Measurements from ENCODE around the gene CNTFR. TPM values are rescaled to one million over a fixed set of nuclear protein-coding genes. Genes with fewer than 3 reads are reported as not detected.

Gene CNTFR
- total and polyA plus RNA-seq, 2 of the 8 experiments (the other 6 are each of a cell fraction or from before 2014, with no cell fraction given), result 1.2 to 4.2 TPM

- TF ChIP-seq, protein P1, sequence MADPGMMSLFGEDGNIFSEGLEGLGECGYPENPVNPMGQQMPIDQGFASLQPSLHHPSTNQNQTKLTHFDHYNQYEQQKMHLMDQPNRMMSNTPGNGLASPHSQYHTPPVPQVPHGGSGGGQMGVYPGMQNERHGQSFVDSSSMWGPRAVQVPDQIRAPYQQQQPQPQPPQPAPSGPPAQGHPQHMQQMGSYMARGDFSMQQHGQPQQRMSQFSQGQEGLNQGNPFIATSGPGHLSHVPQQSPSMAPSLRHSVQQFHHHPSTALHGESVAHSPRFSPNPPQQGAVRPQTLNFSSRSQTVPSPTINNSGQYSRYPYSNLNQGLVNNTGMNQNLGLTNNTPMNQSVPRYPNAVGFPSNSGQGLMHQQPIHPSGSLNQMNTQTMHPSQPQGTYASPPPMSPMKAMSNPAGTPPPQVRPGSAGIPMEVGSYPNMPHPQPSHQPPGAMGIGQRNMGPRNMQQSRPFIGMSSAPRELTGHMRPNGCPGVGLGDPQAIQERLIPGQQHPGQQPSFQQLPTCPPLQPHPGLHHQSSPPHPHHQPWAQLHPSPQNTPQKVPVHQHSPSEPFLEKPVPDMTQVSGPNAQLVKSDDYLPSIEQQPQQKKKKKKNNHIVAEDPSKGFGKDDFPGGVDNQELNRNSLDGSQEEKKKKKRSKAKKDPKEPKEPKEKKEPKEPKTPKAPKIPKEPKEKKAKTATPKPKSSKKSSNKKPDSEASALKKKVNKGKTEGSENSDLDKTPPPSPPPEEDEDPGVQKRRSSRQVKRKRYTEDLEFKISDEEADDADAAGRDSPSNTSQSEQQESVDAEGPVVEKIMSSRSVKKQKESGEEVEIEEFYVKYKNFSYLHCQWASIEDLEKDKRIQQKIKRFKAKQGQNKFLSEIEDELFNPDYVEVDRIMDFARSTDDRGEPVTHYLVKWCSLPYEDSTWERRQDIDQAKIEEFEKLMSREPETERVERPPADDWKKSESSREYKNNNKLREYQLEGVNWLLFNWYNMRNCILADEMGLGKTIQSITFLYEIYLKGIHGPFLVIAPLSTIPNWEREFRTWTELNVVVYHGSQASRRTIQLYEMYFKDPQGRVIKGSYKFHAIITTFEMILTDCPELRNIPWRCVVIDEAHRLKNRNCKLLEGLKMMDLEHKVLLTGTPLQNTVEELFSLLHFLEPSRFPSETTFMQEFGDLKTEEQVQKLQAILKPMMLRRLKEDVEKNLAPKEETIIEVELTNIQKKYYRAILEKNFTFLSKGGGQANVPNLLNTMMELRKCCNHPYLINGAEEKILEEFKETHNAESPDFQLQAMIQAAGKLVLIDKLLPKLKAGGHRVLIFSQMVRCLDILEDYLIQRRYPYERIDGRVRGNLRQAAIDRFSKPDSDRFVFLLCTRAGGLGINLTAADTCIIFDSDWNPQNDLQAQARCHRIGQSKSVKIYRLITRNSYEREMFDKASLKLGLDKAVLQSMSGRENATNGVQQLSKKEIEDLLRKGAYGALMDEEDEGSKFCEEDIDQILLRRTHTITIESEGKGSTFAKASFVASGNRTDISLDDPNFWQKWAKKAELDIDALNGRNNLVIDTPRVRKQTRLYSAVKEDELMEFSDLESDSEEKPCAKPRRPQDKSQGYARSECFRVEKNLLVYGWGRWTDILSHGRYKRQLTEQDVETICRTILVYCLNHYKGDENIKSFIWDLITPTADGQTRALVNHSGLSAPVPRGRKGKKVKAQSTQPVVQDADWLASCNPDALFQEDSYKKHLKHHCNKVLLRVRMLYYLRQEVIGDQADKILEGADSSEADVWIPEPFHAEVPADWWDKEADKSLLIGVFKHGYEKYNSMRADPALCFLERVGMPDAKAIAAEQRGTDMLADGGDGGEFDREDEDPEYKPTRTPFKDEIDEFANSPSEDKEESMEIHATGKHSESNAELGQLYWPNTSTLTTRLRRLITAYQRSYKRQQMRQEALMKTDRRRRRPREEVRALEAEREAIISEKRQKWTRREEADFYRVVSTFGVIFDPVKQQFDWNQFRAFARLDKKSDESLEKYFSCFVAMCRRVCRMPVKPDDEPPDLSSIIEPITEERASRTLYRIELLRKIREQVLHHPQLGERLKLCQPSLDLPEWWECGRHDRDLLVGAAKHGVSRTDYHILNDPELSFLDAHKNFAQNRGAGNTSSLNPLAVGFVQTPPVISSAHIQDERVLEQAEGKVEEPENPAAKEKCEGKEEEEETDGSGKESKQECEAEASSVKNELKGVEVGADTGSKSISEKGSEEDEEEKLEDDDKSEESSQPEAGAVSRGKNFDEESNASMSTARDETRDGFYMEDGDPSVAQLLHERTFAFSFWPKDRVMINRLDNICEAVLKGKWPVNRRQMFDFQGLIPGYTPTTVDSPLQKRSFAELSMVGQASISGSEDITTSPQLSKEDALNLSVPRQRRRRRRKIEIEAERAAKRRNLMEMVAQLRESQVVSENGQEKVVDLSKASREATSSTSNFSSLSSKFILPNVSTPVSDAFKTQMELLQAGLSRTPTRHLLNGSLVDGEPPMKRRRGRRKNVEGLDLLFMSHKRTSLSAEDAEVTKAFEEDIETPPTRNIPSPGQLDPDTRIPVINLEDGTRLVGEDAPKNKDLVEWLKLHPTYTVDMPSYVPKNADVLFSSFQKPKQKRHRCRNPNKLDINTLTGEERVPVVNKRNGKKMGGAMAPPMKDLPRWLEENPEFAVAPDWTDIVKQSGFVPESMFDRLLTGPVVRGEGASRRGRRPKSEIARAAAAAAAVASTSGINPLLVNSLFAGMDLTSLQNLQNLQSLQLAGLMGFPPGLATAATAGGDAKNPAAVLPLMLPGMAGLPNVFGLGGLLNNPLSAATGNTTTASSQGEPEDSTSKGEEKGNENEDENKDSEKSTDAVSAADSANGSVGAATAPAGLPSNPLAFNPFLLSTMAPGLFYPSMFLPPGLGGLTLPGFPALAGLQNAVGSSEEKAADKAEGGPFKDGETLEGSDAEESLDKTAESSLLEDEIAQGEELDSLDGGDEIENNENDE (IDR thresholded peaks at IDR 0.05; ENCODE audit: insufficient replicate concordance, low read length), result no peak
- TF ChIP-seq SP1 (IDR thresholded peaks at IDR 0.05; ENCODE audit: low read depth, low read length) (peak; percentile 22; the same call in 1 of the 2 replicates), YY1 (IDR thresholded peaks at IDR 0.05; ENCODE audit: low read depth, low read length) (no peak)
These were observed 45.2 kb upstream of the CNTFR start (continued) for GRCh38 chr9:34634551-34635248.

Measured in H1 (cell line).